Neuronal stem cell (in vitro differentiated cells): ENCODE measurements around the gene COL11A1.
A peak's percentile ranks its signal among the peaks of the same experiment; 100 is the strongest.

Experiments
- DNase-seq: peaks from one replicate; pipeline ENCODE4 v3.0.0-alpha.2; 2013; ENCODE audit warnings: low spot score
- H2AFZ ChIP-seq: one replicate; pipeline ENCODE4 v1.6.1; 2013; ENCODE audit warnings: mild to moderate bottlenecking, low read length, inconsistent platforms
- H2AK5ac ChIP-seq: 2 replicates; pipeline ENCODE4 v1.6.1; 2013; ENCODE audit warnings: low read depth, mild to moderate bottlenecking, inconsistent platforms, low read length, moderate library complexity, mixed read lengths
- H2BK120ac ChIP-seq: 2 replicates; pipeline ENCODE4 v1.6.1; 2013; ENCODE audit warnings: low read depth, mild to moderate bottlenecking, inconsistent platforms, low read length, moderate library complexity, mixed read lengths
- H2BK12ac ChIP-seq: one replicate; pipeline ENCODE4 v1.6.1; 2013; ENCODE audit warnings: low read length, inconsistent platforms
- H2BK15ac ChIP-seq: 2 replicates; pipeline ENCODE4 v1.6.1; 2013; ENCODE audit warnings: mild to moderate bottlenecking, low read length, inconsistent platforms, mixed read lengths
- H2BK5ac ChIP-seq: one replicate; pipeline ENCODE4 v1.6.1; 2013; ENCODE audit warnings: inconsistent platforms, mild to moderate bottlenecking, low read length, moderate library complexity
- H3K14ac ChIP-seq: one replicate; pipeline ENCODE4 v1.6.1; 2013; ENCODE audit warnings: low read length, inconsistent platforms
- H3K18ac ChIP-seq: 2 replicates; pipeline ENCODE4 v1.6.1; 2013; ENCODE audit warnings: low read length, inconsistent platforms
- H3K23ac ChIP-seq: 2 replicates; pipeline ENCODE4 v1.6.1; 2013; ENCODE audit warnings: low read depth, mild to moderate bottlenecking, mixed read lengths, low read length, inconsistent platforms; ENCODE audit not compliant: poor library complexity
- H3K27ac ChIP-seq: replicated peaks from 3 replicates; pipeline ENCODE4 v1.5.1; 2013; ENCODE audit warnings: low read length, inconsistent platforms
- H3K27me3 ChIP-seq, 3 experiments: 2 replicates each; pipeline ENCODE4 v1.6.1; 2013; ENCODE audit warnings: low read length in 3 of 3, mild to moderate bottlenecking in 2 of 3, inconsistent platforms in 1 of 3, low read depth in 1 of 3, mixed read lengths in 1 of 3, moderate library complexity in 1 of 3; ENCODE audit not compliant: control insufficient read depth in 3 of 3, insufficient read depth in 3 of 3
- H3K36me3 ChIP-seq, 2 donors: replicated peaks in 1 of 2; 2 replicates each; pipeline ENCODE4 v1.6.1; 2013; ENCODE audit warnings: low read length in 2 of 2; ENCODE audit not compliant: control insufficient read depth in 2 of 2, insufficient read depth in 2 of 2
- H3K4ac ChIP-seq: 2 replicates; pipeline ENCODE4 v1.6.1; 2013; ENCODE audit warnings: inconsistent platforms, mild to moderate bottlenecking, low read length, moderate library complexity
- H3K4me1 ChIP-seq, 2 donors: 1 replicate in 1 of 2; 2 replicates in 1 of 2; pipeline ENCODE4 v1.6.1; 2013; ENCODE audit warnings: low read length in 2 of 2, low read depth in 1 of 2; ENCODE audit not compliant: control insufficient read depth in 2 of 2, insufficient read depth in 1 of 2
- H3K4me2 ChIP-seq: one replicate; pipeline ENCODE4 v1.6.1; 2013; ENCODE audit warnings: mild to moderate bottlenecking, low read length, inconsistent platforms; ENCODE audit not compliant: insufficient read depth, poor library complexity, severe bottlenecking
- H3K4me3 ChIP-seq, 2 donors: 2 replicates each; pipeline ENCODE4 v1.5.1; 2013; ENCODE audit warnings: low read length in 2 of 2, mild to moderate bottlenecking in 2 of 2, inconsistent platforms in 1 of 2, moderate library complexity in 1 of 2
- H3K79me1 ChIP-seq: one replicate; pipeline ENCODE4 v1.6.1; 2013; ENCODE audit warnings: low read depth, mild to moderate bottlenecking, inconsistent platforms, low read length, moderate library complexity
- H3K9ac ChIP-seq: one replicate; pipeline ENCODE4 v1.6.1; 2013; ENCODE audit warnings: mild to moderate bottlenecking, low read depth, low read length, inconsistent platforms; ENCODE audit not compliant: poor library complexity
- H3K9me3 ChIP-seq, 2 donors: replicated peaks in 1 of 2; 2 replicates each; pipeline versions ENCODE3 to v1.6.1; 2013; ENCODE audit warnings: low read length in 2 of 2, mild to moderate bottlenecking in 2 of 2, inconsistent platforms in 1 of 2, low read depth in 1 of 2, mixed read lengths in 1 of 2, moderate library complexity in 1 of 2; ENCODE audit not compliant: control insufficient read depth in 2 of 2, insufficient read depth in 1 of 2
- H4K8ac ChIP-seq: one replicate; pipeline ENCODE4 v1.6.1; 2013; ENCODE audit warnings: low read depth, mild to moderate bottlenecking, inconsistent platforms, low read length, moderate library complexity
- H4K91ac ChIP-seq: one replicate; pipeline ENCODE4 v1.6.1; 2013; ENCODE audit warnings: low read length, low read depth, mild to moderate bottlenecking, inconsistent platforms; ENCODE audit not compliant: poor library complexity
- WGBS, 2 donors: extraction: QIAGEN DNeasy Blood & Tissue Kit; methylation state at CpG; one replicate each; pipeline ENCODE4 v1.1.7; 2013; ENCODE audit warnings: missing lambda C conversion rate in 2 of 2, mixed read lengths in 1 of 2; ENCODE audit not compliant: insufficient read length in 2 of 2, insufficient replicate concordance in 1 of 2; ENCODE audit errors: extremely low coverage in 2 of 2; 5-methylcytosine and 5-hydroxymethylcytosine counted together

The COL11A1 gene

DNA sequence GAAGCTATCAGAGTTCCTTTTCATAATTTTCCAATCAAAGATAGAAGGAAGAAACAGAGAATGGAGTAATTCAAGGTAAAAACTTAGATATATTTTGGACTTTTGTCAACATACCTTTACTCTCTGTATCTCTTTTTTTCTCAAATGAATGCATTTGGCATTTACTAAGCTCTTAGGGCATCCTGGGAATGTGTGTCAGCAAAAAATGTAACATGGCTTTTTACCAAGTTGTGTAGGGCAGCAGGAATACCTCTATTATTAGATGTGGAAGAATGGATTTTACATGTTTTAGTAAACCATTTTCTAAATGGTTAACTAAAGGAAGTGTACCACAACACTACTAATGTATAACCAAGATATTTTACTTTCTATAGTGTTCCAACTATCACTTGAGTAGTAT, 4.2 kb upstream of the COL11A1 start:
- Histone ChIP-seq H2BK15ac (no peak overlapping the region), H2AFZ (no peak overlapping the region), H3K4ac (no peak overlapping the region), H3K18ac (no peak overlapping the region), H3K9ac (no peak overlapping the region), H2BK12ac (no peak overlapping the region), H3K27ac (no peak overlapping the region), H2BK120ac (no peak overlapping the region), H4K91ac (no peak overlapping the region), H3K4me2 (no peak overlapping the region), H2AK5ac (no peak overlapping the region), H3K4me1 (peaks cover 0 to 4% of the 10 kb centered on the region in 2 donors), H3K14ac (no peak overlapping the region), H3K79me1 (no peaks in the 10 kb centered on the region), H3K9me3 (no peaks in the 10 kb centered on the region), H4K8ac (no peak overlapping the region), H3K23ac (no peak overlapping the region), H3K27me3 (no peaks in the 10 kb centered on the region), H2BK5ac (no peak overlapping the region), H3K36me3 (no peaks in the 10 kb centered on the region), H3K4me3 (no peak overlapping the region)
- no peak for DNase-seq

DNA sequence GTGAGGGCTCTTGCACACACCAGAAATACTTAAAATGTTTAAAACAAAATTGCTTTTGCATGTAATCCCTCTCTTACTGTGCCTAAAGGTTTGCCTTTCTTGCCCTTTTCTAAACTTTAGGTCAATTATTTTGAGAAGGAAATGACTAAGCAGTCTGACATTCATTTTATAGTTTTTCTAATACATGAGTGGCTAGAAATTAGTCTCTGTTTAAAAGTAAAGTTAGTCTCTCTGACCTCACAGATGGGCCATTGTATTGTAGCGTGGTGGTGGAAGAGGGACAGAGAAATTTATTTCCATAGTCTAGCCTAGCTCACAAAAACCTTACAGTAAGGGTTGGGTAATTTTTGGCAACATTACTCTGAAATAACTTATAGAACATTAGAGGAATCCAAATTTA, 3.6 kb upstream of the COL11A1 start:
- no peaks in the 10 kb centered on the region for H3K9me3 ChIP-seq
- H2BK12ac ChIP-seq: no peak overlapping the region
- no peak overlapping the region for H4K8ac ChIP-seq
- no peak overlapping the region for H2BK120ac ChIP-seq
- H2BK5ac ChIP-seq: no peak overlapping the region
- H3K4me2 ChIP-seq: no peak overlapping the region
- no peak overlapping the region for H2AK5ac ChIP-seq
- H2AFZ ChIP-seq: no peak overlapping the region
- no peak overlapping the region for H3K9ac ChIP-seq
- no peak overlapping the region for H3K18ac ChIP-seq
- peaks cover under 1% of the 10 kb centered on the region for H3K79me1 ChIP-seq
- no peak overlapping the region for H2BK15ac ChIP-seq
- H3K14ac ChIP-seq: no peak overlapping the region
- H3K27ac ChIP-seq: no peak overlapping the region
- no peak for DNase-seq
- H3K4ac ChIP-seq: no peak overlapping the region
- no peak overlapping the region for H3K23ac ChIP-seq
- H3K4me1 ChIP-seq: peaks cover 0 to 4% of the 10 kb centered on the region in 2 donors
- no peak overlapping the region for H4K91ac ChIP-seq
- H3K27me3 ChIP-seq: no peaks in the 10 kb centered on the region
- H3K36me3 ChIP-seq: no peaks in the 10 kb centered on the region
- H3K4me3 ChIP-seq: no peak overlapping the region
- no CpG with 5 or more reads among the region's 1 CpG for WGBS, 2 donors

DNA sequence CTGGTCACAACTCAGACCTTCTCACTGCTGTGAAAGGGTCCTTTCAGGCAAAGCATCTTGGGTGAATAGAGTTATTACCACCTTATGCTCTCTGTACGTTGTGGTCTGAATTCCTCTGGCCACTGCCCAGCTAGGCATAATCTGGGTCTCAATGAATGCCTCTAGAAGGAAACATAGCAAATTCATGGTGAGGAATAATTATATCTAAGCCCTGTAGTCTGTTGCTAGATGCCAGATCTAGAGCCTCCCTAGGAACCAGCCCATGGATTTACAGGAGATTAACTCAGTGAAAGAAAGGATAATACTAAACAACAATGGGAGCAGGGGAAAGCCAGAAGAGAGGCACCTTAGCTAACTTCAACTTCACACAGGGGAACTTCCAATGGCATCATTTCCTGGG, 2.4 kb upstream of the COL11A1 start:
- H2AK5ac ChIP-seq: no peak overlapping the region

DNA sequence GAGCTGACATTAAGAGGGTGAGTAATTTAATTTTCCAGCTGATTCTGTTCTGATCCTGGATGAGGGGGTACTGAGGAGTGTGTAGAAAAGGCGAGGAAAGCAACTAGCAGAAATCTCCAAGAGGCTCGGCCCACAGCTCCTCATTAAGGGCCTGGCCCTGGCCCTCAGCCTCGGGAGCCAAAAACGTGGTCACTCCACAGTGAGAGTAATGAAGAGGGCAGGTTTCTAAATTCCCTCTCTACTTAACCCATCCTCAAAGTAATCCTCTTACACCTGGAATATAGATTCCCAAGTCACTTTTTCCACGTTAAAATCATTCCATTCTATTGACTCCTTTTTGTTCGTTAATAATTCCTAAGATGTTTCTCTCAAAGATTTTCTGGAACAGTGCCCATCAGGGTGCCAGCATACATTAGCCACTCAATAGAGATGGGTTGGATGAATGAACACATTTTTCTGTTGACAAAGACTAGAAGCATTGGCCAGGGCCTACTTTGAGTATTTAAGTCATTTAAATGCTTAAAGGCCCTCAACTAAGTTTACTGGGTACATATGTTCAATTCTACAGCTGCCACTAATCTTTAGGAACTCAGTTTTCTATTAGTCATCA, 1.1 kb upstream of the COL11A1 start:
- no CpG with 5 or more reads among the region's 6 CpGs for WGBS, 2 donors
- no peak overlapping the region for H2BK12ac ChIP-seq
- peak overlapping the region; percentile 99 for H3K27ac ChIP-seq
- H2BK15ac ChIP-seq: no peak overlapping the region
- H4K8ac ChIP-seq: no peak overlapping the region
- H3K4me1 ChIP-seq: peaks cover 0 to 4% of the 10 kb centered on the region in 2 donors
- DNase-seq: peak; percentile 33
- H3K9ac ChIP-seq: no peak overlapping the region
- H3K9me3 ChIP-seq: no peaks in the 10 kb centered on the region
- no peak overlapping the region for H3K18ac ChIP-seq
- H3K4me2 ChIP-seq: no peak overlapping the region
- H3K23ac ChIP-seq: no peak overlapping the region
- no peak overlapping the region for H2AK5ac ChIP-seq
- H3K14ac ChIP-seq: no peak overlapping the region
- H2BK5ac ChIP-seq: no peak overlapping the region
- H2AFZ ChIP-seq: peak overlapping the region; percentile 96
- peaks cover 4% of the 10 kb centered on the region for H3K79me1 ChIP-seq
- H3K4ac ChIP-seq: no peak overlapping the region
- peak overlapping the region in 1 of 2 donors; percentile 63 for H3K4me3 ChIP-seq
- H4K91ac ChIP-seq: no peak overlapping the region
- H3K36me3 ChIP-seq: no peaks in the 10 kb centered on the region
- H2BK120ac ChIP-seq: no peak overlapping the region
- no peaks in the 10 kb centered on the region for H3K27me3 ChIP-seq

More for the DNA sequence above, 2.4 kb upstream of the COL11A1 start:
- Histone ChIP-seq H3K9me3 (no peaks in the 10 kb centered on the region), H3K4ac (no peak overlapping the region), H3K36me3 (no peaks in the 10 kb centered on the region), H3K9ac (no peak overlapping the region), H4K8ac (no peak overlapping the region), H2BK15ac (no peak overlapping the region), H2BK5ac (no peak overlapping the region), H3K79me1 (peaks cover 4% of the 10 kb centered on the region), H3K18ac (no peak overlapping the region), H2BK12ac (no peak overlapping the region), H3K14ac (no peak overlapping the region), H3K4me2 (no peak overlapping the region), H3K4me3 (no peak overlapping the region), H2BK120ac (no peak overlapping the region), H3K23ac (no peak overlapping the region), H3K27ac (no peak overlapping the region), H3K4me1 (peaks cover 0 to 4% of the 10 kb centered on the region in 2 donors), H4K91ac (no peak overlapping the region), H2AFZ (peak overlapping the region; percentile 80), H3K27me3 (no peaks in the 10 kb centered on the region)
- no CpG with 5 or more reads among the region's 1 CpG for whole genome bisulfite sequencing, 2 donors
- peak; percentile 4 for DNase-seq
